GM12801 (cell line): ENCODE data around the gene CASP7.

Experiments used
- TF ChIP-seq, protein P1 (sequence below): IDR thresholded peaks from one replicate; pipeline ENCODE4 v1.5.1; 2011; ENCODE audit warnings: control low read depth; ENCODE audit not compliant: insufficient read length; ENCODE audit errors: extremely low read depth

CASP7 gene

DNA sequence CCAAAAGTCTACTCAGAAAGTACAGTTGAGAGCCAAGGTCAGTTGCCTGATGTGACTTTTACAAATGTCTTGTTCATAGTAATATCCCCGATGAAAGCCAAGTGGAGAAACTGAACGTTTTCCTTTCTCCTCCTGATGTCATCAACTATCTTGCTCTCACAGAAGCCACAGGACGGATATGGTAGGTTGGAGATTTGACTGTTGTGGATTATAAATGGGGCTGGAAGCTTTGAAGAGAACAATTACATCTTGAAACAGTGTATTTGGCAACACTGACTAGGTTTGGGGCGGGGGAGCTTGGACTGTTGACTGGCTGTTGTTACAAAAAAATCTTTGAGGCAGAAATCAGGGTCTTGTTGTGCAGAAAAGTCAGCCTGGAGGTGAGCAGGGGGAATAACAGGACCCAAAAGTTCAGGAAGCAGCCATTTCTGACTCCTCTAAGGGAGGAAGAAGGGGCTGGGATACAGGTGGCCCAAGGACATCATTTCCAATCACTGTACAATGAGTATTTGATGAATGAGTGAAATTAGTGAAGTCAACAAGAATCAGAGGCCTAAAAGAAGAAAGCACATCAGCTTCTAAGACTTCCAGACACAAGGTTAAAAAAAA is 96.1 kb downstream of the CASP7 start:
- TF ChIP-seq, protein P1, sequence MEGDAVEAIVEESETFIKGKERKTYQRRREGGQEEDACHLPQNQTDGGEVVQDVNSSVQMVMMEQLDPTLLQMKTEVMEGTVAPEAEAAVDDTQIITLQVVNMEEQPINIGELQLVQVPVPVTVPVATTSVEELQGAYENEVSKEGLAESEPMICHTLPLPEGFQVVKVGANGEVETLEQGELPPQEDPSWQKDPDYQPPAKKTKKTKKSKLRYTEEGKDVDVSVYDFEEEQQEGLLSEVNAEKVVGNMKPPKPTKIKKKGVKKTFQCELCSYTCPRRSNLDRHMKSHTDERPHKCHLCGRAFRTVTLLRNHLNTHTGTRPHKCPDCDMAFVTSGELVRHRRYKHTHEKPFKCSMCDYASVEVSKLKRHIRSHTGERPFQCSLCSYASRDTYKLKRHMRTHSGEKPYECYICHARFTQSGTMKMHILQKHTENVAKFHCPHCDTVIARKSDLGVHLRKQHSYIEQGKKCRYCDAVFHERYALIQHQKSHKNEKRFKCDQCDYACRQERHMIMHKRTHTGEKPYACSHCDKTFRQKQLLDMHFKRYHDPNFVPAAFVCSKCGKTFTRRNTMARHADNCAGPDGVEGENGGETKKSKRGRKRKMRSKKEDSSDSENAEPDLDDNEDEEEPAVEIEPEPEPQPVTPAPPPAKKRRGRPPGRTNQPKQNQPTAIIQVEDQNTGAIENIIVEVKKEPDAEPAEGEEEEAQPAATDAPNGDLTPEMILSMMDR, result no peak

DNA sequence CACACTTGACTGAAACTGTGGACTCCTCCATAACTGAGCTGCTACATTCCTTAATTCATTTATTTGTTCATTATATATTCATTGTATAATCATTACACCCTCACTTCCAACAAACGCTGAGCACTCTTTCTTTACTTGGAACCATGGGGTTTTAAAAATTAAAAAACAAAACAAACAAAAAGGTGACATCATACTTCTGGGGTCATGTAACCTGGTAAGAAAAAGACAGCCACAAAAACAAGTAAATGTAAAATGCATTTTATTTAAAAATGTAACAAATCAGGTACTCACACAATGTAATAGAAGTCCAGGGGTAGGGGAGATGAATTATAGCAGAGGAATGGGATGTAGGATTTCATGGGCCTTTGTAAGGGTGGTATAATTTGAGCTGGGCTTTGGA is 96.8 kb downstream of the CASP7 start:
- TF ChIP-seq, protein P1, result no peak
